Lower lobe of right lung (tissue), 2 donors: ENCODE results near the gene WASF2. TPM values are rescaled to one million over a fixed set of nuclear protein-coding genes. Genes with fewer than 3 reads are reported as not detected.
A peak's percentile ranks its signal among the peaks of the same experiment; 100 is the strongest.

Experiments
- ATAC-seq, 2 donors: fragments of 200-7000 bp; cut with Tn5 transposase; one replicate each; pipeline ENCODE4 v1.9.1; 2020 to 2022; ENCODE audit warnings: mild to moderate bottlenecking in 2 of 2, moderate library complexity in 2 of 2
- DNase-seq: peaks from one replicate; pipeline ENCODE4 v3.0.0-alpha.2; 2020
- H3K27ac ChIP-seq: fragments of 200-600 bp; one replicate; pipeline ENCODE4 v1.8.0; 2022
- H3K27me3 ChIP-seq: fragments of 200-600 bp; one replicate; pipeline ENCODE4 v1.8.0; 2022; ENCODE audit warnings: low read depth
- H3K36me3 ChIP-seq: fragments of 200-600 bp; one replicate; pipeline ENCODE4 v1.8.0; 2022; ENCODE audit warnings: mild to moderate bottlenecking
- H3K4me1 ChIP-seq: fragments of 200-600 bp; one replicate; pipeline ENCODE4 v1.8.0; 2022
- H3K4me3 ChIP-seq: fragments of 200-600 bp; one replicate; pipeline ENCODE4 v1.8.0; 2022; ENCODE audit warnings: mild to moderate bottlenecking
- H3K9me3 ChIP-seq: fragments of 200-600 bp; one replicate; pipeline ENCODE4 v1.8.0; 2022
- CTCF ChIP-seq: fragments of 200-600 bp; IDR thresholded peaks from one replicate; pipeline ENCODE4 v1.8.0; 2022; ENCODE audit warnings: antibody characterized with exemption, mild to moderate bottlenecking
- intact Hi-C: fragments of 100-400 bp; cut with DNase I; formaldehyde crosslinking; loops from one replicate; pipeline ENCODE4 v1.11.0; 2022
- total RNA-seq: library from RNA; stranded (reverse); fragmentation: NEBNext Ultra II Directional; extraction: Animal tissue kit (Norgen Biotek cat#: 25700); gene quantifications from one replicate; pipeline ENCODE4 v1.2.1, GENCODE V29; 2021
- donor health status: DM: no; HTN: yes; CAD: no; lungs with severe emphysema.

The WASF2 gene
- total RNA-seq, 1 donor from 2014 or later: 159 TPM

- TF ChIP-seq CTCF: no peak
- intact Hi-C loops: loop anchor here (10.0 kb wide), 1 partner anchor 95 kb away; no protein-coding TSS in a partner anchor
- H3K27ac ChIP-seq: no peak overlapping the region
- no peaks in the 10 kb centered on the region for H3K27me3 ChIP-seq
- no peak for DNase-seq
- H3K4me3 ChIP-seq: no peak overlapping the region
- H3K4me1 ChIP-seq: peaks cover 55% of the 10 kb centered on the region
- no peaks in the 10 kb centered on the region for H3K9me3 ChIP-seq
- H3K36me3 ChIP-seq: peaks cover under 1% of the 10 kb centered on the region
- ATAC-seq: no peak
Observed at GRCh38 chr1:27399251-27400025, 90.5 kb downstream of the WASF2 start.

DNA sequence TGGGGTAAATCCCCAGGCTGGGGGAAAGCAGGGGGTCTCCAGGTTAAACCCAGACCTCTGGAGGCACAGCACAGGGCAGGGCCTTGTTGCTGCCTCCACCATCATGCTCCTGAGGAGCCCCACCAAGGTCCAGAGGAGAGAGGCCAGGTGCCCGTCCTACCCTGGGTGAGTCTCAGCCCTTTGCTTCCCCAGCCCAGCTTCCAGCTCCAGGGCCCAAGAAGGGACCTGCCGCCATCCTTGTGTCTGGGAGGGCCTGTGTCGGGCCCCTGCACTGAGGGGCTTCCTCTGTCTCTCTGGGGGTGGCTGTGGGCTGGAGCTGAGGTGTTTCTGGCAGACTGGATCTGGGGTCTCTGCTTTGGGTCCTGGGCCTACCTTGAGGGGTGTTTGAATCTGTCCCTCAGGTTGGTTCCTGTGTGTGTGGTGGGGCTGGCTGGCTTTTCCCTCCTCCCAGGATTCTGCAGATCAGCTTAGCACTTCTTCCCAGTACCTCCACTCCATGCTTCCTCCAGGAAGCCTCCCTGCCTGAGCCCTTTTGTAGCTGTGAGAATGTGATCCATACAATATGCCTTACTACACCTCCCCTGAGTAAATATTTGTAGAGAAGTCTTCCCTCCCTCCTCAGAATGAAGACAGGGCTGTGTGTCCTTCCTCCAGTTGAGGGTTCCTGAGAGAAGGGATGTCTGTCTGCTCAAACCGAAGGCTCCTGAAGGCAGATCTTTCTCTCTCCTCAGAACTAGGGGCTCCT is 91.4 kb downstream of the WASF2 start:
- intact Hi-C loops: loop anchor here (10.0 kb wide), 1 partner anchor 94 kb away; no protein-coding TSS in a partner anchor
- no peaks in the 10 kb centered on the region for H3K27me3 ChIP-seq

GRCh38 chr1:27397749-27398148 is 92.2 kb downstream of the WASF2 start:
- no peak overlapping the region for H3K4me3 ChIP-seq
- DNase-seq (no peak), ATAC-seq (no peak)
- H3K27me3 ChIP-seq: no peaks in the 10 kb centered on the region
- no peak overlapping the region for H3K27ac ChIP-seq
- no peaks in the 10 kb centered on the region for H3K9me3 ChIP-seq
- H3K36me3 ChIP-seq: no peaks in the 10 kb centered on the region
- intact Hi-C loops: loop anchor here (10.0 kb wide), 1 partner anchor 93 kb away; no protein-coding TSS in a partner anchor
- H3K4me1 ChIP-seq: peaks cover 41% of the 10 kb centered on the region
- TF ChIP-seq CTCF: no peak

More for the DNA sequence above, 91.4 kb downstream of the WASF2 start:
- peaks cover 47% of the 10 kb centered on the region for H3K4me1 ChIP-seq
- no peak for DNase-seq
- ATAC-seq: no peak
- H3K4me3 ChIP-seq: no peak overlapping the region
- no peaks in the 10 kb centered on the region for H3K9me3 ChIP-seq
- H3K27ac ChIP-seq: no peak overlapping the region
- no peak for TF ChIP-seq CTCF
- H3K36me3 ChIP-seq: no peaks in the 10 kb centered on the region

DNA sequence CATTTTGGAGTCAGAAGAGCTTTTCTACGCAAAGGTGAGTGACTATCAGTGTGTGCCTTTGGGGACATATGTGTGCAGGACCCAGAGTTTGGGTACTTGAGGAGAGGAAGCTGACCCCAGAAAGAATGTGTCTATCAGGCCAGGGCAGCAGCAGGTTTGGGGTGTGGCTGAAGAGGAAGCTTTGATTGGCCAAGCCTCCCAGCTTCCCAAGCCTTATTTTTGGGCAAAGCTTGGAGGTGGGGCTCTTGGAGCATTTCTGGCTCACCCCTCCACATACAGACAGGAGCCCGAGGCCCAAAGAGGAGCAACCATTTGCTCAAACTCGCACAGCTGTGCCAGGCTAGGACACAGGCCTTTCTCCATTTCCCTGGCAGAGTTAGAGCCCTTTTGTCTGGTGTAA is 92.9 kb downstream of the WASF2 start:
- no peaks in the 10 kb centered on the region for H3K27me3 ChIP-seq
- peaks cover 39% of the 10 kb centered on the region for H3K4me1 ChIP-seq
- TF ChIP-seq CTCF: no peak
- ATAC-seq: no peak
- no peak overlapping the region for H3K4me3 ChIP-seq
- H3K36me3 ChIP-seq: no peaks in the 10 kb centered on the region
- intact Hi-C loops: loop anchor here (10.0 kb wide), 1 partner anchor 92 kb away; no protein-coding TSS in a partner anchor
- no peak overlapping the region for H3K27ac ChIP-seq
- no peak for DNase-seq
- H3K9me3 ChIP-seq: no peaks in the 10 kb centered on the region

GRCh38 chr1:27395441-27396195 is 94.3 kb downstream of the WASF2 start:
- Histone ChIP-seq H3K27me3 (no peaks in the 10 kb centered on the region), H3K4me1 (peaks cover 37% of the 10 kb centered on the region), H3K4me3 (no peak overlapping the region), H3K9me3 (no peaks in the 10 kb centered on the region), H3K36me3 (no peaks in the 10 kb centered on the region), H3K27ac (no peak overlapping the region)
- TF ChIP-seq CTCF: peak; percentile 98
- intact Hi-C loops: loop anchor here (10.0 kb wide), 1 partner anchor 91 kb away; no protein-coding TSS in a partner anchor
- ATAC-seq (peak; percentile 53), DNase-seq (peak; percentile 79)
